HepG2 (cell line): ENCODE data around the gene ENSA. TPM values are rescaled to one million over a fixed set of nuclear protein-coding genes. Genes with fewer than 3 reads are reported as not detected.
"Not testable (repeated sequence)": the region's sequence is repeated elsewhere in the genome, so short reads cannot be mapped to it uniquely, and the experiment has no call there.

Experiments
- ATAC-seq: fragments of 200-7000 bp; cut with Tn5 transposase; 3 replicates; pipeline ENCODE4 v1.9.1; 2020; ENCODE audit warnings: mild to moderate bottlenecking, moderate library complexity
- BruUV-seq: library from RNA; stranded (reverse); fragments of 400-500 nt; replicated peaks from 2 replicates; lab custom pipeline; 2021; lab: Mats Ljungman, UMichigan
- CTCF ChIA-PET: fragments of 300-600 bp; formaldehyde crosslinking; extraction: SDS; loops from one replicate; lab custom pipeline; 2021; ENCODE audit warnings: low total read pairs, inconsistent platforms, low intra/inter-chr PET ratio; lab: Yijun Ruan, JAX
- POLR2A ChIA-PET: fragments of 350-600 bp; sonication (Branson Sonifier 250); formaldehyde crosslinking; loops from one replicate; lab custom pipeline; 2020; ENCODE audit warnings: antibody characterized with exemption, inconsistent platforms; lab: Yijun Ruan, JAX
- DNase-seq: peaks from one replicate; pipeline ENCODE4 v3.0.0-alpha.2; 2015; ENCODE audit warnings: low spot score
- FAIRE-seq: peaks from 3 replicates; lab custom pipeline; 2011; peaks lifted over from hg19 to GRCh38; lab: Jason Lieb, UNC
- H2AFZ ChIP-seq: one replicate; pipeline ENCODE4 v1.6.1; 2011; ENCODE audit warnings: low read length, inconsistent platforms
- H3K27ac ChIP-seq: fragments of 300-600 bp; 3 replicates; pipeline ENCODE4 v1.8.0; 2011; ENCODE audit warnings: mixed run types, mild to moderate bottlenecking, mixed read lengths, low read length, inconsistent platforms; ENCODE audit not compliant: insufficient read depth; ENCODE audit errors: extremely low read length
- H3K27me3 ChIP-seq, 2 experiments: fragments of 200-600 bp in 1 of 2; 2 replicates in 1 of 2; 3 replicates in 1 of 2; pipeline versions ENCODE4 v1.6.0 to v1.8.0; 2011; ENCODE audit warnings: low read length in 2 of 2, mild to moderate bottlenecking in 2 of 2, moderate library complexity in 2 of 2, inconsistent platforms in 1 of 2; ENCODE audit not compliant: insufficient read depth in 2 of 2, control insufficient read depth in 1 of 2
- H3K36me3 ChIP-seq, 2 experiments: fragments of 200-600 bp in 1 of 2; replicated peaks in 1 of 2; 2 replicates in 1 of 2; 3 replicates in 1 of 2; pipeline versions ENCODE4 v1.5.1 to v1.8.0; 2011; ENCODE audit warnings: low read length in 2 of 2, inconsistent platforms in 1 of 2; ENCODE audit not compliant: insufficient read depth in 2 of 2, control insufficient read depth in 1 of 2
- H3K4me1 ChIP-seq: 2 replicates; pipeline ENCODE4 v1.5.1; 2012; ENCODE audit warnings: low read length, inconsistent platforms; ENCODE audit not compliant: insufficient read depth
- H3K4me2 ChIP-seq: 2 replicates; pipeline ENCODE4 v1.6.0; 2011; ENCODE audit warnings: low read depth, low read length, inconsistent platforms
- H3K4me3 ChIP-seq, 3 experiments: fragments of 200-600 bp in 1 of 3; sonication (generic), shearing (Covaris generic) in 1 of 3; replicated peaks in 1 of 3; 2 replicates each; pipeline ENCODE4 v1.5.1; 2011 to 2016; ENCODE audit warnings: low read length in 3 of 3, inconsistent platforms in 2 of 3, low read depth in 2 of 3, mild to moderate bottlenecking in 2 of 3, control low read depth in 1 of 3, mixed read lengths in 1 of 3; ENCODE audit not compliant: insufficient read depth in 1 of 3
- H3K79me2 ChIP-seq: one replicate; pipeline ENCODE4 v1.6.1; 2011; ENCODE audit warnings: low read length, inconsistent platforms; ENCODE audit not compliant: insufficient read depth
- H3K9ac ChIP-seq: 2 replicates; pipeline ENCODE4 v1.6.0; 2011; ENCODE audit warnings: mild to moderate bottlenecking, low read depth, low read length, inconsistent platforms; ENCODE audit not compliant: insufficient read depth
- H3K9me3 ChIP-seq: 2 replicates; pipeline ENCODE4 v1.5.1; 2012; ENCODE audit warnings: mild to moderate bottlenecking, low read length
- H4K20me1 ChIP-seq: 2 replicates; pipeline ENCODE4 v1.6.0; 2011; ENCODE audit warnings: inconsistent platforms, mild to moderate bottlenecking, low read length, moderate library complexity; ENCODE audit not compliant: insufficient read depth
- CBX5 ChIP-seq: sonication (generic); formaldehyde crosslinking; IDR thresholded peaks from 2 replicates; pipeline ENCODE4 v1.4.0; 2020; ENCODE audit warnings: missing genetic modification reagents, borderline replicate concordance
- HNRNPUL1 ChIP-seq: fragments of 200-400 bp; formaldehyde crosslinking; IDR thresholded peaks from 2 replicates; pipeline ENCODE4 v1.6.1; 2017; ENCODE audit warnings: low read depth, mild to moderate bottlenecking, low read length, moderate library complexity
- JDP2 ChIP-seq: sonication (generic); formaldehyde crosslinking; IDR thresholded peaks from 2 replicates; pipeline ENCODE4 v1.8.1; 2022; ENCODE audit warnings: missing genetic modification reagents, borderline replicate concordance
- TBX2 ChIP-seq: sonication (generic); formaldehyde crosslinking; IDR thresholded peaks from 2 replicates; pipeline ENCODE4 v1.5.0; 2020; ENCODE audit warnings: missing genetic modification reagents, mild to moderate bottlenecking, borderline replicate concordance
- TOPORS ChIP-seq: sonication (generic); formaldehyde crosslinking; IDR thresholded peaks from 2 replicates; pipeline ENCODE4 v1.8.0; 2023; ENCODE audit warnings: mild to moderate bottlenecking, missing genetic modification reagents
- ZIK1 ChIP-seq: sonication (generic); formaldehyde crosslinking; IDR thresholded peaks from 2 replicates; pipeline ENCODE4 v1.5.0; 2020; ENCODE audit warnings: mild to moderate bottlenecking, low read depth, missing genetic modification reagents, borderline replicate concordance
- ZNF224 ChIP-seq: sonication (generic); formaldehyde crosslinking; IDR thresholded peaks from 2 replicates; pipeline ENCODE4 v1.5.0; 2020; ENCODE audit warnings: mild to moderate bottlenecking, missing genetic modification reagents
- ZNF331 ChIP-seq: sonication (generic); formaldehyde crosslinking; IDR thresholded peaks from 2 replicates; pipeline ENCODE4 v1.4.0; 2020; ENCODE audit warnings: missing genetic modification reagents
- ZNF382 ChIP-seq: sonication (generic); formaldehyde crosslinking; IDR thresholded peaks from 2 replicates; pipeline ENCODE4 v1.5.0; 2020; ENCODE audit warnings: missing genetic modification reagents, mild to moderate bottlenecking, borderline replicate concordance
- ZNF724P ChIP-seq: sonication (generic); formaldehyde crosslinking; IDR thresholded peaks from 2 replicates; pipeline ENCODE4 v1.8.0; 2022; ENCODE audit warnings: missing genetic modification reagents, borderline replicate concordance
- WGBS: methylation state at CpG from one replicate; pipeline ENCODE4 v1.1.6; 2017; ENCODE audit warnings: low lambda C conversion rate; 5-methylcytosine and 5-hydroxymethylcytosine counted together
- in situ Hi-C: cut with HindIII; loops from 2 replicates; pipeline ENCODE4 v1.10.0; 2017; ENCODE audit warnings: low pct_unique_long_range_greater_than_20kb; ENCODE audit not compliant: extremely low pct_ligation_motif_present
- intact Hi-C: fragments of 100-400 bp; cut with micrococcal nuclease; formaldehyde crosslinking; loops from one replicate; pipeline ENCODE4 v1.10.0; 2022; ENCODE audit not compliant: unreplicated experiment
- polyA plus RNA-seq, 8 experiments: library from polyadenylated mRNA; depleted of rRNA in 3 of 8; stranded (reverse) in 7 of 8; unstranded in 1 of 8; fragments of >200 nt; fragmentation: Illumina TruSeq in 4 of 8; extraction: Trizol in 4 of 8; gene quantifications; 2 replicates each; pipeline versions ENCODE4 v1.2.1 to v1.2.3, GENCODE V29; 2011 to 2016; ENCODE audit warnings: low read depth in 4 of 8, missing spikeins in 1 of 8, mixed read lengths in 1 of 8; ENCODE audit not compliant: insufficient read depth in 1 of 8
- total RNA-seq, 5 experiments: library from RNA; depleted of rRNA; stranded (reverse); fragments of >200 nt; fragmentation: Illumina TruSeq; extraction: Trizol; gene quantifications; 2 replicates each; pipeline ENCODE4 v1.2.3, GENCODE V29; 2016; ENCODE audit warnings: low read depth in 1 of 5
- TF ChIP-seq, protein P1 (sequence below): sonication (generic); formaldehyde crosslinking; IDR thresholded peaks from 2 replicates; pipeline ENCODE4 v1.4.0; 2020; ENCODE audit warnings: missing genetic modification reagents

The ENSA gene
- total and polyA plus RNA-seq, 2 of the 13 experiments (the other 11 are each of a cell fraction or from before 2014, with no cell fraction given), result 54.5 to 111 TPM

DNA sequence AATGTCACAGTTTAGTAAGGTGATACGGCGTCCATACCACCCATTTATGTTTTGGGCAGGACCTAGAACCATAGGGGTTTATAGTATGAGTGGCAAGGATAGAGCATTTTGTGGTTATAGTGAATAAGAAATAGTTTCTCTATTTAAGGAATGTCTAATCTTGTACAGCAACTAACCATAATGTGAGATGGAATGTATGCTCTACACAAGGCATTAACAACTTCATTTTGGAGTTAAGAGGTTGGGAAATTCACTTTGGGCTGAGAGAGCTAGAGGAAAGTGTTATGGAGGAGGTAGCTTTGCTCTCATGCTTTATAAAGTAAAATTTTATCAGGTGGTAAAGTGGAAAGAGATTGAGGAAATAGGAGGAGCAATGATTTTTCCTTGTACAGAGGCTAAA is 47.0 kb downstream of the ENSA start:
- Histone ChIP-seq H2AFZ (no peak overlapping the region), H3K79me2 (peaks cover 27% of the 10 kb centered on the region), H3K27ac (no peak overlapping the region), H3K4me3 (no peak overlapping the region), H3K36me3 (peaks cover 0 to 8% of the 10 kb centered on the region in 2 experiments; a peak in 2 of 5 replicates), H3K4me1 (peaks cover 17% of the 10 kb centered on the region), H3K4me2 (no peak overlapping the region), H4K20me1 (peaks cover 17% of the 10 kb centered on the region), H3K9me3 (no peaks in the 10 kb centered on the region), H3K9ac (no peak overlapping the region), H3K27me3 (no peaks in the 10 kb centered on the region; a peak in 1 of 5 replicates)
- no peak for TF ChIP-seq ZIK1 (CRISPR knock-in tag)
- no peak for TF ChIP-seq ZNF724P (CRISPR knock-in tag)
- no peak for TF ChIP-seq JDP2 (CRISPR knock-in tag)
- TF ChIP-seq, protein P1, sequence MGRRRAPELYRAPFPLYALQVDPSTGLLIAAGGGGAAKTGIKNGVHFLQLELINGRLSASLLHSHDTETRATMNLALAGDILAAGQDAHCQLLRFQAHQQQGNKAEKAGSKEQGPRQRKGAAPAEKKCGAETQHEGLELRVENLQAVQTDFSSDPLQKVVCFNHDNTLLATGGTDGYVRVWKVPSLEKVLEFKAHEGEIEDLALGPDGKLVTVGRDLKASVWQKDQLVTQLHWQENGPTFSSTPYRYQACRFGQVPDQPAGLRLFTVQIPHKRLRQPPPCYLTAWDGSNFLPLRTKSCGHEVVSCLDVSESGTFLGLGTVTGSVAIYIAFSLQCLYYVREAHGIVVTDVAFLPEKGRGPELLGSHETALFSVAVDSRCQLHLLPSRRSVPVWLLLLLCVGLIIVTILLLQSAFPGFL, result no peak
- TF ChIP-seq TOPORS (CRISPR knock-in tag), result no peak
- TF ChIP-seq CBX5 (CRISPR knock-in tag), result no peak
- TF ChIP-seq ZNF382 (CRISPR knock-in tag), result no peak
- no peak for TF ChIP-seq TBX2 (CRISPR knock-in tag)
- no peak for TF ChIP-seq ZNF331 (CRISPR knock-in tag)
- no peak for TF ChIP-seq ZNF224 (CRISPR knock-in tag)
- TF ChIP-seq HNRNPUL1, result no peak
- ATAC-seq (no peak), FAIRE-seq (no peak), DNase-seq (no peak)
- WGBS, result 98% methylated on average over 2 of the region's 2 CpGs
- CTCF ChIA-PET, result no interaction called here
- POLR2A ChIA-PET, result no interaction called here
- no TSS peak for BruUV-seq
- in situ Hi-C loops (no loop called here), intact Hi-C loops (no loop called here)

- CTCF ChIA-PET, result not testable (repeated sequence)
These were observed 47.5 kb downstream of the ENSA start for GRCh38 chr1:150581962-150582361.

GRCh38 chr1:150581437-150581836 is 48.0 kb downstream of the ENSA start:
- BruUV-seq, H3K9me3 ChIP-seq, ATAC-seq, H3K27ac ChIP-seq, in situ Hi-C loops, DNase-seq, intact Hi-C loops, H3K4me2 ChIP-seq, H2AFZ ChIP-seq, H3K4me3 ChIP-seq, CTCF ChIA-PET, FAIRE-seq, H3K9ac ChIP-seq, H3K27me3 ChIP-seq: not testable (repeated sequence)
- peaks cover 17% of the 10 kb centered on the region for H3K4me1 ChIP-seq
- H3K36me3 ChIP-seq, result peaks cover 0 to 17% of the 10 kb centered on the region in 2 experiments; a peak in 2 of 5 replicates
- peaks cover 36% of the 10 kb centered on the region for H3K79me2 ChIP-seq
- peaks cover 27% of the 10 kb centered on the region for H4K20me1 ChIP-seq
- POLR2A ChIA-PET, result interaction anchor here (1.3 to 11.9 kb wide), 2 partner anchors 11 to 16 kb away, joined by 4 to 469 read pairs; no protein-coding TSS in a partner anchor
- WGBS, result 98% methylated on average over 7 of the region's 7 CpGs

More at GRCh38 chr1:150581962-150582361, 47.5 kb downstream of the ENSA start:
- H3K27ac ChIP-seq, H3K4me3 ChIP-seq, FAIRE-seq, intact Hi-C loops, POLR2A ChIA-PET, ATAC-seq, BruUV-seq, H3K27me3 ChIP-seq, H3K9ac ChIP-seq, H3K4me2 ChIP-seq, DNase-seq, H2AFZ ChIP-seq, in situ Hi-C loops, H3K9me3 ChIP-seq: not testable (repeated sequence)
- H4K20me1 ChIP-seq, result peaks cover 21% of the 10 kb centered on the region
- H3K79me2 ChIP-seq, result peaks cover 31% of the 10 kb centered on the region
- H3K4me1 ChIP-seq, result peaks cover 17% of the 10 kb centered on the region
- peaks cover 0 to 11% of the 10 kb centered on the region in 2 experiments; a peak in 2 of 5 replicates for H3K36me3 ChIP-seq
- 98% methylated on average over 14 of the region's 14 CpGs for WGBS
